Ascending aorta (tissue), 2 donors: Measurements from ENCODE around the gene RPS6KC1. TPM values are rescaled to one million over a fixed set of nuclear protein-coding genes. Genes with fewer than 3 reads are reported as not detected.

ENCODE experiments used
- DNase-seq, 2 donors: peaks; one replicate each; pipeline ENCODE4 v3.0.0-alpha.2; 2019; ENCODE audit warnings: low spot score in 2 of 2
- H3K27ac ChIP-seq, 2 donors: fragments of 200-600 bp; sonication (generic); one replicate each; pipeline ENCODE4 v1.5.1; 2016 to 2017; ENCODE audit warnings: mild to moderate bottlenecking in 1 of 2
- H3K27me3 ChIP-seq: fragments of 200-600 bp; sonication (generic); one replicate; pipeline ENCODE4 v1.5.1; 2017
- H3K36me3 ChIP-seq, 2 donors: fragments of 200-600 bp; sonication (generic); one replicate each; pipeline ENCODE4 v1.5.1; 2016
- H3K4me1 ChIP-seq, 2 donors: fragments of 200-600 bp; sonication (generic); one replicate each; pipeline ENCODE4 v1.5.1; 2016 to 2017; ENCODE audit warnings: mild to moderate bottlenecking in 1 of 2
- H3K4me3 ChIP-seq, 2 donors: fragments of 200-600 bp; sonication (generic); one replicate each; pipeline ENCODE4 v1.5.1; 2016 to 2017; ENCODE audit warnings: mild to moderate bottlenecking in 1 of 2
- H3K9me3 ChIP-seq, 2 donors: fragments of 200-600 bp; sonication (generic); one replicate each; pipeline ENCODE4 v1.5.1; 2016
- CTCF ChIP-seq, 3 experiments: fragments of 200-600 bp in 2 of 3; fragments of 450-650 bp in 1 of 3; sonication (generic) in 2 of 3; IDR thresholded peaks; one replicate each; pipeline ENCODE4 v1.5.1; 2016 to 2019; ENCODE audit warnings: antibody characterized with exemption in 3 of 3, mild to moderate bottlenecking in 1 of 3, moderate library complexity in 1 of 3
- intact Hi-C: fragments of 100-400 bp; cut with DNase I; formaldehyde crosslinking; loops from one replicate; pipeline ENCODE4 v1.15.1; 2023
- total RNA-seq: library from RNA; depleted of rRNA; stranded (reverse); fragments of >200 nt; gene quantifications from one replicate; pipeline ENCODE4 v1.1.0, GENCODE V29; 2016

Gene RPS6KC1
- total RNA-seq, 1 donor from 2014 or later, result 21.0 TPM

- DNase-seq, result no peak
- Histone ChIP-seq H3K27ac (no peak overlapping the region), H3K27me3 (no peaks in the 10 kb centered on the region), H3K9me3 (no peaks in the 10 kb centered on the region), H3K4me1 (peaks cover 0 to 5% of the 10 kb centered on the region in 2 donors), H3K4me3 (no peak overlapping the region), H3K36me3 (no peaks in the 10 kb centered on the region)
- no peak for TF ChIP-seq CTCF (IDR thresholded peaks at IDR 0.05)
- intact Hi-C loops, result no loop called here
Measured at GRCh38 chr1:213123087-213123486, 72.0 kb downstream of the RPS6KC1 start.

DNA sequence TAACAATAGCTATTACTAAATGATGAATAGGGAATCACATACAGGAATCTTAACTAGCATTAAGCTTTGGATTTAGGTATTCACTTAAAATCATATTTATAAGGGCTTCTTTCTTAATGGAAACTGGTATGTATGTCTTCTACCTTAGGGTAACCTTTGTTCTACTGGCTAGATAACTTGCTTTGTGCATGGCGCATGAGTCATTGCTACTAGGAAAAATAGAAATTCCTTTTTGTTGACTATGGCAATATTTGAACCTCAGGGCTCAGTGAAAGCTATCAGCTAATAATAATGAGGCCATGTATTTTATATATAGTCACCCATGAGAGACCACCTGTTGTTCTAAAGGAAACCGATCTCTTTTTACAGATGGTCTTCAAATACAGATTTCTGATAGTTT is 72.5 kb downstream of the RPS6KC1 start:
- Histone ChIP-seq H3K4me1 (peaks cover 0 to 5% of the 10 kb centered on the region in 2 donors), H3K36me3 (no peaks in the 10 kb centered on the region), H3K27ac (no peak overlapping the region), H3K4me3 (no peak overlapping the region), H3K9me3 (no peaks in the 10 kb centered on the region), H3K27me3 (no peaks in the 10 kb centered on the region)
- intact Hi-C loops, result no loop called here
- no peak for DNase-seq
- no peak for TF ChIP-seq CTCF (IDR thresholded peaks at IDR 0.05)

DNA sequence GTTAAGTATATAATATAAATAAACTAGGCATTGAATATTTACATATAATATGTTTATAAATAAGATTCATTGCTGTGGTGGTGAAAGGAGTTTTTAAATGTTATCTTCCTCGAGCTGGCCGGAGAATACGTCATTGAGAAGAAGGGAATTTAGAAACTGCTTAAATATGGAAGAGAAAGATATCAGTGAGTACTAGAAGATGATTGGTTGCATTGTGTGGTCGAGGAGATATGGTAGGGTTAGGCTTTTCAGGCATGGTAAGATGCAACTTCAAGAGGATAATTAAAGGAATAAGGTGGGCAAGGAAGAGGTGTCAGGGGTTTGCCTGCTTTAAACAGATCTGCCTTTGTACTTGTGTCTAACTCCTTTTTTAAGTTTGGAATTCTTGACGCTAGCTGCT is 73.5 kb downstream of the RPS6KC1 start:
- Histone ChIP-seq H3K9me3 (no peaks in the 10 kb centered on the region), H3K4me1 (peaks cover 0 to 5% of the 10 kb centered on the region in 2 donors), H3K27ac (no peak overlapping the region), H3K27me3 (no peaks in the 10 kb centered on the region), H3K36me3 (no peaks in the 10 kb centered on the region), H3K4me3 (no peak overlapping the region)
- intact Hi-C loops, result no loop called here
- no peak for DNase-seq
- TF ChIP-seq CTCF (IDR thresholded peaks at IDR 0.05), result no peak

DNA sequence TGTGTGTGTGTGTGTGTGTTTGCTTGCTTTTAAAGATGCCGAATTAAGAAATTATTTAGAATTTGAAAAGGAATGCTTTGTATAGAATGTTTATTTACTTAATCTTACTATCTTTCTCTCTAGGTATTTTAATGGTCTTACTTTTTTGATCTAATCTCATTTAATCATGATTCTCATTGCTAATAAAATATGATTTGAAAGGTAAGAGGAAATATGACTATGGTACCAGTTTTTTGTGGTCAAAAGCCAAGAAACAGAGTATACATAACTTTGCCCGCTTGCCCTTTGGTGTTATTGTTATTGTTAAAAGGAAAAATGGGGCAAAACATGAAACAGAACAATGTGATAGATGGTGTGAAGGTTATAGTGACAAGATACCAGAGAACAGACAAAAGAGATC is 74.6 kb downstream of the RPS6KC1 start:
- Histone ChIP-seq H3K27ac (no peak overlapping the region), H3K4me1 (peaks cover 0 to 5% of the 10 kb centered on the region in 2 donors), H3K36me3 (no peaks in the 10 kb centered on the region), H3K27me3 (no peaks in the 10 kb centered on the region), H3K9me3 (no peaks in the 10 kb centered on the region), H3K4me3 (no peak overlapping the region)
- no peak for DNase-seq
- intact Hi-C loops, result no loop called here
- TF ChIP-seq CTCF (IDR thresholded peaks at IDR 0.05), result no peak

DNA sequence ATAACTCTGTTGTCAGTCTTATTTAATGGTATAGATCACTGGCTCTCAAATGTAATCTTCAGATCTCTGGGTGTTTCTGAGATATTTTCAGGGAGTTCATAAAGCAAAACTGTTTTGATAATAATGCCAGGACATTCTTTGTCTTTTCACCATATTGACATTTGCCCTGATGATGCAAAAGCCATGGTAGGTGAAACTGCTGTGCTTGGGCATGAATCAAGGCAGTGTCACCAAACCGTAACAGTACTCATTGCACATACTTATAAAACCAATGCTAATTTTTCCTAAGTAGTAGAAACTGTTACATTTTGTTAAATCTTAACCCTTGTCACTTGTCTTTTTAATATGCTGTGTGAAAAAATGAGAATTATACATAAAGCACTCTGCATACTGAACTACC is 76.0 kb downstream of the RPS6KC1 start:
- Histone ChIP-seq H3K36me3 (no peaks in the 10 kb centered on the region), H3K27ac (no peak overlapping the region), H3K9me3 (no peaks in the 10 kb centered on the region), H3K4me3 (no peak overlapping the region), H3K4me1 (peaks cover 0 to 5% of the 10 kb centered on the region in 2 donors), H3K27me3 (no peaks in the 10 kb centered on the region)
- intact Hi-C loops, result no loop called here
- TF ChIP-seq CTCF (IDR thresholded peaks at IDR 0.05), result no peak
- DNase-seq, result no peak
